AG09309 (cell line): Measurements from ENCODE around the gene UQCRQ.
"Not testable (repeated sequence)": the region's sequence is repeated elsewhere in the genome, so short reads cannot be mapped to it uniquely, and the experiment has no call there.

Source experiments
- DNase-seq: peaks from one replicate; pipeline ENCODE4 v3.0.0-alpha.2; 2010; ENCODE audit warnings: low read depth
- H3K4me3 ChIP-seq: 2 replicates; pipeline ENCODE4 v1.5.1; 2011; ENCODE audit warnings: mild to moderate bottlenecking, low read depth, low read length, moderate library complexity; ENCODE audit not compliant: control insufficient read depth
- TF ChIP-seq, protein P1 (sequence below): IDR thresholded peaks from 2 replicates; pipeline ENCODE4 v1.5.1; 2011; ENCODE audit warnings: mild to moderate bottlenecking, low read depth, low read length, inconsistent platforms; ENCODE audit not compliant: insufficient read depth, control insufficient read depth; ENCODE audit errors: missing control alignments

Gene UQCRQ

DNA sequence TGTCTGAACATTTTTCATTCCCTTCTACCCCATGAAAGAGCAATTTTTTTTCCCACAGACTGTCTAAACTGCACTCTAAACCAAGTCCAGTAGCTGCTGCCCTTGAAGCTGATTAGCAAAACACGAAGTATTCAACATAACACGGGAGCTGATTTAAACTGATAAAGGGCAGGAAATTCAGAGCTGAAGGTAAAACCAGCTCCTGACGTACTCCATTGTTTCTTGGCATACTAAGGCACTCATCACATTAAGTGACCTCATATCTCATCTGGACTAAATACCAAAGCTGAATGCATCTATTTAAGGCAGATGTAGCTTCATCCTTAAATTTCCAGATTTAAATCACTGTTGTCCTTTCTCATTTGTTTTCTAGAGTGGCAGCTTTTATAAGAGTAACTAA lies 12.1 kb upstream of the UQCRQ start:
- H3K4me3 ChIP-seq, result no peak overlapping the region
- DNase-seq, result no peak
- TF ChIP-seq, protein P1, sequence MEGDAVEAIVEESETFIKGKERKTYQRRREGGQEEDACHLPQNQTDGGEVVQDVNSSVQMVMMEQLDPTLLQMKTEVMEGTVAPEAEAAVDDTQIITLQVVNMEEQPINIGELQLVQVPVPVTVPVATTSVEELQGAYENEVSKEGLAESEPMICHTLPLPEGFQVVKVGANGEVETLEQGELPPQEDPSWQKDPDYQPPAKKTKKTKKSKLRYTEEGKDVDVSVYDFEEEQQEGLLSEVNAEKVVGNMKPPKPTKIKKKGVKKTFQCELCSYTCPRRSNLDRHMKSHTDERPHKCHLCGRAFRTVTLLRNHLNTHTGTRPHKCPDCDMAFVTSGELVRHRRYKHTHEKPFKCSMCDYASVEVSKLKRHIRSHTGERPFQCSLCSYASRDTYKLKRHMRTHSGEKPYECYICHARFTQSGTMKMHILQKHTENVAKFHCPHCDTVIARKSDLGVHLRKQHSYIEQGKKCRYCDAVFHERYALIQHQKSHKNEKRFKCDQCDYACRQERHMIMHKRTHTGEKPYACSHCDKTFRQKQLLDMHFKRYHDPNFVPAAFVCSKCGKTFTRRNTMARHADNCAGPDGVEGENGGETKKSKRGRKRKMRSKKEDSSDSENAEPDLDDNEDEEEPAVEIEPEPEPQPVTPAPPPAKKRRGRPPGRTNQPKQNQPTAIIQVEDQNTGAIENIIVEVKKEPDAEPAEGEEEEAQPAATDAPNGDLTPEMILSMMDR, result no peak

DNA sequence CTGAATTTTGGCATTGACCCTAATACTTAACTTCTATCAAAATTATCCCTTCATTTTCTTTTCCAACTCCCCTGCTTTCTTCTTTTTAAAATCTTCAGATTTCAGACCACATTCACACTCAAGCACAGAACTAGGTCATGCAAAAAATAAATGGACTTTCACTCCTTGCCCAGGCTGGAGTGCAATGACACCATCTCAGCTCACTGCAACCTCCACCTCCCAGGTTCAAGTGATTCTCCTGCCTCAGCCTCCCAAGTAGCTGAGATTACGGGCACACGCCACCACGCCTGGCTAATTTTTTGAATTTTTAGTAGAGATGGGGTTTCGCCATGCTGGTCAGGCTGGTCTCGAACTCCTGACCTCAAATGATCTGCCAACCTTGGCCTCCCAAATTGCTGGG lies 11.4 kb upstream of the UQCRQ start:
- not testable (repeated sequence) for H3K4me3 ChIP-seq, DNase-seq

DNA sequence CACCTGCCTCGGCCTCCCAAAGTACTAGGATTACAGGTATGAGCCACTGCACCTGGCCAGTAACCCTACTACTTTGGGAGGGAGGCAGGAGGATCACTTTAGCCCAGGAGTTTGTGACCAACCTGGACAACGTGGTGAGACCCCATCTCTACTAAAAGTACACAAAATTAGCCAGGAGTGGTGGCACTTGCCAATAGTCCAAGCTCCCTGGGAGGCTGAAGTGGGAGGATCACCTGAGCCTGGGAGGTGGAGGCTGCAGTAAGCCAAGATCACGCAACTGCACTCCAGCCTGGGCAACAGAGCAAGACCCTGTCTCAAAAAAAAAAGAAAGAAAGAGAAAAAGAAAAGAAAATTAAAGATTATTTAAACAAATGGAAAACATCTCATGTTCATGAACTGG lies 10.4 kb upstream of the UQCRQ start:
- TF ChIP-seq, protein P1, result no peak
- no peak for DNase-seq
- no peak overlapping the region for H3K4me3 ChIP-seq

DNA sequence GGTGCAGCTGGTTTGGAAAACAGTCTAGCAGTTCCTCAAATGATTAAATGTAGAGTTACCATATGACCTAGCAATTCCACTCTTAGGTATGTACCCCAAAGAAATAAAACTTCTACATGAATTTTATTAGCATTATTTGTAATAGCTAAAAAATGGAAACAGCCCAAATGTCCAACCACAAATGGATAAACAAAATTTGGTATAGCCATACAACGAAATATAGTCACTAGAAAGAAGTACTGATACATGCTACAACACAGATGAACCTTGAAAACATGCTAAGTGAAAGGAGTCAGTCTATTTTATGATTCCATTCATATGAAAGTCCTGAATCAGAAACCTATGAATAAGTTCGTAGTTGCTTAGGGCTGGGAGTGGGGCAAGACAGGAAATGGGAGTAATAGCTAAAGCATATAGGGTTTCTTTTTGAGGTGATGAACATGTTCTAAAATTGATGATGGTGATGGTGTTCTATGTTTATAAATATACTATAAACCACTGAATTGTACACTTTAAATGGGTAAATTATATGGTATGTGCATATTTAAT lies 6.5 kb upstream of the UQCRQ start:
- TF ChIP-seq, protein P1, result no peak
- H3K4me3 ChIP-seq, result no peak overlapping the region
- no peak for DNase-seq

DNA sequence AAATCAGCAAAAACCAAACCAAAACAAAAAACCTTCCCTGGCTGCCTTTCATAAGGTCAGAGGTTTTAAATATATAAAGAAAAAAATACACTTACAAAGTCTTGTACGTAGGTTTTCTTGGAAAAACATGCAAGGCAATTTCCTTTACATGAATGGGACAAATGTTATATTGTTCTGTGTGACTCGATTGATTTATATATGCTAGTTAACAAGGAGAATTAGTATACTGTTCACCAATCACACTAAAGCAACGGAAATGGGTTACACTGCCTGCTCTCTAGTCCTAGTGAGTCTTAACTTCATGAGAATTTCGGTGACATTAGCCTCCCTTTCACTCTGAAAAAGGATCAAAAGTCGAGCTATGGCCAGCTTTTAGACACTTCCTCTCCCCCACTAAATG lies 5.7 kb upstream of the UQCRQ start:
- no peak for DNase-seq
- TF ChIP-seq, protein P1, result no peak
- H3K4me3 ChIP-seq, result no peak overlapping the region

DNA sequence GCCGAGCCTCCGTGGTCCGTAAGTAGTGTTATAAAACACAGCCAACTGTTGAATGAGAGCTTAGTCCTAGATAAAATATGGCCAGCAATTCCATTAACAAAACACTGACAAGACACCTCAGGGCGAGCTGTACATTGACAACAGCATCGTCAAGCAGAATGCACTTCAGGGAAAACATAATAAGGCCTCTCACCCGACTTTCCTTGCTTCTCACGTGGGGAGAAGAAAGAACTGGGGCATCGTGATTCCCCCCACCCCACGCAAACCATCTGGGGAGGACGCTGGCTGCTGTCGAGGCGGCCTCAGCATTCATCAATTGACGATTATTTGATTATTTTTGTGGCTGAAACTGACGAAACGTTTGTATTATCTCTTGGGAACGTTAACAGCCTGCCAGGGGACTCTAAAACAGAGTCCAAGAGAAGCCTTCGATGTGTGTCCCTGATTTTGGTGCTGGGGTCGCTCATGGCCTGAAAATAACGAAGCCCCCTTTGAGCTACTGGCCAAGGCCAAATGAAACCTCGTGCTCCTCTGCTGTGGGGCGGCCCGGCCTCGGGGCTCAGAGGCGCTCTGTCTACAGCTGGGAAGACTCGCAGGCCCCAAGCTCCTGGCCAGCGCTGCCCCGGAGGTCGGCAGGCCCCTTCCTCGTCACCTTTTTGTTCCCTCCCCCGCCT lies 637 bp upstream of the UQCRQ start:
- no peak for DNase-seq
- H3K4me3 ChIP-seq, result peak overlapping the region; percentile 76
- TF ChIP-seq, protein P1, result no peak

DNA sequence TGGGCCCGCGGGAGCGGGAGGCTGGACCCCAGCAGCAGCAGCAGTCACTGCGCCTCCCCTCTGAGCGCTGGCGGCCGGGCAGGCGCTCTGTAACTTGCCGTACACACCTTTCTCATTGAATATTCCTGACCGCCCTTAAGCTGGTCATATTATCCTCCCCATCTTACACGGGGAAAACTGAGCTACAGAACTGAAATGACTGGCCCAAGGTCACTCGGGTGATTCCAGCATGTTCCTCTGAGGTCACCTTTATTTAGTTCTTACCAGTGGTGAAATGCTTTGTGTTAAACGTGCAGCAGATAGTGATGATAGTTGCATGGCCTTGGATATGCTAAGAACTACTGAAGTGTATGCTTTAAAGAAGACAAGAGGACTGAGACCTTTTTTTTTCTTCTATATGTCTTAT lies 607 bp downstream of the UQCRQ start:
- H3K4me3 ChIP-seq, result peak overlapping the region; percentile 76
- DNase-seq, result no peak
- TF ChIP-seq, protein P1, result no peak
